HG02970 (cell line): ENCODE data around the gene USP48.
"Not testable (repeated sequence)": the region's sequence is repeated elsewhere in the genome, so short reads cannot be mapped to it uniquely, and the experiment has no call there.

Source experiments
- ATAC-seq: cut with Tn5 transposase; IDR thresholded peaks from one replicate; pipeline ENCODE4 v1.9.1; 2021; ENCODE audit warnings: mild to moderate bottlenecking, moderate library complexity, moderate number of reproducible peaks; ENCODE audit not compliant: unreplicated experiment, low FRiP score

USP48 gene

DNA sequence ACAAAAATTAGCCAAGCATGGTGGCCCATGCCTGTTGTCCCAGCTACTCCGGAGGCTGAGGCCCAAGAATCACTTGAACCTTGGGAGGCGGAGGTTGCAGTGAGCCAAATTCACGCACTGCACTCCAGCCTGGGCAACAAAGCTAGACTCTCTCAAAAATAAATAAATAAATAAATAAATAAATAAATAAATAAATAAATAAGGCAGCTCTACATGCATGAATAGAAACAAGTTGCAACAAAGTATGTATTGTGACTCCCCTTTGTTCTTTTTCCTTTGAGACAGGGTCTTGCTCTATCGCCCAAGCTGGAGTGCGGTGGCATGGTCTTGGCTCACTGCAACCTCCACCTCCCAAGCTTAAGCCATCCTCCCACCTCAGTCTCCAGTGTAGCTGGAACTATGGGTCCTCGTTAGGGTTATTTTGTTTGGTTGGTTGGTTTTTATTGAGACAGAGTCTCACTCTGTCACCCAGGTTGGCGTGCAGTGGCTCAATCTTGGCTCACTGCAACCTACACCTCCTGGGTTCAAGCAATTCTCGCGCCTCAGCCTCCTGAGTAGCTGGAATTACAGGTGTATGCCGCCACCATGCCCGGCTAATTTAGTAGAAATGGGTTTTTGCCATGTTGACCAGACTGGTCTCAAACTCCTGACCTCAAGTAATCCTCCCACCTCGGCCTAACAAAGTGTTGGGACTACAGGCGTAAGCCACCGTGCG is 8.0 kb downstream of the USP48 start:
- no peak for ATAC-seq

DNA sequence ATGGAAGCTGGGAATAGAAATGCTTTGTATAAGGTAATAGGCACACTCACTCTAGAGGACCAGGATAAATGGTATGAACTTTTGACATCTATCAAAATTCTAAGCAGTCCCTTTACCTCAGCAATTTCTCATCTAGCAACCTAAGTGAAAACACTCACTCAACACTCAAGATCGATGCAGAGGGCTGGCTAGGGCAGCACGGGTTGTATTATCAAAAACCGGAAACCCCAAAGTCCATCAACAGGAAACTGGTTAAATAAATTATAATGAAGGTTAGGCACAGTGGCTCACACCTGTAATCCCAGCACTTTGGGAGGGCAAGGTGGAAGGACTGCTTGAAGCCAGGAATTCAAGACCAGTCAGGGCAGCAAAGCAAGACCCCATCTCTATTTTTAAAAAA is 9.4 kb downstream of the USP48 start:
- ATAC-seq: peak; percentile 49

DNA sequence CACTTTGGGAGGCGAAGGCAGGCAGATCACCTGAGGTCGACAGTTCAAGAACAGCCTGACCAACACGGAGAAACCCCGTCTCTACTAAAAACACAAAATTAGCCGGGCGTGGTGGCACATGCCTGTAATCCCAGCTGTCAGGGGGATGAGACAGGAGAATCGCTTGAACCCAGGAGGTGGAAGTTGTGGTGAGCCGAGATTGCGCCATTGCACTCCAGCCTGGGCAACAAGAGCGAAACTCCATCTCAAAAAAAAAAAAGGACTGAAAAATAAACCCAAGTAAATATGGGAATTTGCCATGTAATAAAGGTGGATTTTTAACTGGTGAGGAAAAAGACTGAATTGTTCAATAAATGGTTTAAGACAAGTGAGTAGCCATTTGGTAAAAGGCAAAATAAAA is 11.3 kb downstream of the USP48 start:
- not testable (repeated sequence) for ATAC-seq

DNA sequence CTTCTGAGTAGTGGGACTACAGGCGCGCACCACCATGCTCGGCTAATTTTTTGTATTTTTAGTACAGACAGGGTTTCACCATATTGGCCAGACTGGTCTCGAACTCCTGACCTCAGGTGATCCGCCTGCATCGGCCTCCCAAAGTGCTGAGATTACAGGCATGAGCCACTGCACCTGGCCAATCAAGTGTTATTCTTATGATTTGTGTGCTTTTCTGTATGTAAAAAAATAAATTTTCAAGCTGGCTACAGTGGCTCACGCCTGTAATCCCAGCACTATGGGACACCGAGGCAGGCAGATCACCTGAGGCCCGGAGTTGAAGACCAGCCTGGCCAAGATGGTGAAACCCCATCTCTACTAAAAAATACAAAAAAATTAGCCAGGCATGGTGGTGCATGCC is 12.3 kb downstream of the USP48 start:
- ATAC-seq: not testable (repeated sequence)

DNA sequence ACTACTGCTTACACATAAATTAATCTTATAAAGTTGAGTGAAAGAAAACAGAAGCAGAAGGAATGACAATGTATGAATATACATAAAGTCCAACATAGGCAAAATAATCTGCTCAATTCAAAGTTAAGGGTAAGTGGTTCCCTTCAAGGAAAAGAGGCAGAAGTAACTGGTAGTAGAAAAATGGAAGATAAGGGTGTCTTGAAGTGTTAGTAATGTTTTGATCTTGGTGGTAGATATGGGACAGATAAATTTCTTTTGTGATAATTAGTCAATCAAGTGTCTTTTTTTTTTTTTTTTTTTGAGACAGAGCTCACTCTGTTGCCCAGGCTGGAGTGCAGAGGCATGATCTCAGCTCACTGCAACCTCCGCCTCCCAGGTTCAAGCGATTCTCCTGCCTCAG is 12.7 kb downstream of the USP48 start:
- no peak for ATAC-seq

DNA sequence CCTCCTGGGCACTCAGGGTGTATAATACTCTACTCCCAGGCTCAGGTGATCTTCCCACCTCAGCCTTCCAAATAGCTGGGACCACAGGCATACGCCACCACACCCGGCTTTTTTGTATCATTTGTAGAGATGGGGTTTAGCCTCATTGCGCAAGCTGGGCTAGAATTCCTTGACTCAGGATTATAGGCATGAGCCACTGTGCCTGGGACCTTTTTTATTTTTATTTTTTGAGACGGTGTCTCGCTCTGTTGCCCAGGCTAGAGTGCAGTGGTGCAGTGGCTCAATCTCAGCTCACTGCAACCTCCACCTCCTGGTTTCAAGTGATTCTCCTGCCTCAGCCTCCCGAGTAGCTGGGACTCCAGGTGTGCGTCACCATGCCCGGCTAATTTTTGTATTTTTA is 15.8 kb downstream of the USP48 start:
- ATAC-seq: not testable (repeated sequence)

DNA sequence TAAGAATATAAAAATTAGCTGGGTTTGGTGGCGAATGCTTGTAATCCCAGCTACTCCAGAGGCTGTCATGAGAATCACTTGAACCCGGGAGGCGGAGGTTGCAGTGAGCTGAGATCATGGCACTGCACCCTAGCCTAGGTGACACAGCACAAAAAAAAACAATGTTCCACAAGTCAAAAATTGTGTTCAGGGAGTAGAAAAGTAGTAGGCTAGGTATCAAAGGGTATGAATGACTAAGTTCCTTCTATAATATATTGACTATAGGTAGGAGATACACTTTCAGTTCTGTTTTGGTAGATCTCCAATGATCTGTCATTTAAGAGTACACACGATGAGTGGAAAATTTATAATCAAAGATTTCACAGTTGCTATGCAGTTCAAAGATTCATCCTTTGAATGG is 16.7 kb downstream of the USP48 start:
- no peak for ATAC-seq

DNA sequence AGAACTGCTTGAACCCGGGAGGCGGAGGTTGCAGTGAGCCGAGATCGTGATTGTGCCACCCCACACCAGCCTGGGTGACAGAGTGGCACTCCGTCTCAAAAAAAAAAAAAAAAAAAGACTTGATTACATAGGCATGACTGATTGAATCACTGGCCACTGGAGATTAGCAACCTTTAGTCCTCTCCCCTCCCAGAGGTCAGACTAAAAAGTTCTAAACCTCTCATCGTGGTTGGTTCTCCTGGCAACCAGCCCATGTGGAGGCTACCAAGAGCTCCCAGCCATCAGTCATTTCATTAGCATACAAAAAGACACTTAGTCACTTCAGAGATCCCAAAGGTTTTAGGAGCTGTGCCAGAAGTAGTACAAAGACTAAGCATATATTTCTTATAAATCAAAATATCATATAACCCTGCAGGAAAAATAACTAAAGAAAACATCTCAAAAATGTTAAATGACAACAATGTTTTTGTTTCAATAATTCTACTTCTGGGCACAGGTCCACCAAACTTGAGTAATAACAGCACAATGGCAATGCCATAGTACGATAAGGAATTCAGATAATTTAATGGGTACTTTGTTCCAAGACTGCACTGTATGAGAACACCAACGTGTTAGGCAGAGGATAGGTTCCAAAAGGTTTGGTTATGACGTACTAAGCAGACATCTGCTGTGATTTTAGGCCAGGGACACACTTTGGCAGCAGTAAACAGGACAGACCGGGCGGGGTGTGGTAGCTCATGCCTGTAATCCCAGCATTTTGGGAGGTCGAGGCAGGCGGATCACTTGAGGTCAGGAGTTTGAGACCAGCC is 18.1 kb downstream of the USP48 start:
- ATAC-seq: no peak

DNA sequence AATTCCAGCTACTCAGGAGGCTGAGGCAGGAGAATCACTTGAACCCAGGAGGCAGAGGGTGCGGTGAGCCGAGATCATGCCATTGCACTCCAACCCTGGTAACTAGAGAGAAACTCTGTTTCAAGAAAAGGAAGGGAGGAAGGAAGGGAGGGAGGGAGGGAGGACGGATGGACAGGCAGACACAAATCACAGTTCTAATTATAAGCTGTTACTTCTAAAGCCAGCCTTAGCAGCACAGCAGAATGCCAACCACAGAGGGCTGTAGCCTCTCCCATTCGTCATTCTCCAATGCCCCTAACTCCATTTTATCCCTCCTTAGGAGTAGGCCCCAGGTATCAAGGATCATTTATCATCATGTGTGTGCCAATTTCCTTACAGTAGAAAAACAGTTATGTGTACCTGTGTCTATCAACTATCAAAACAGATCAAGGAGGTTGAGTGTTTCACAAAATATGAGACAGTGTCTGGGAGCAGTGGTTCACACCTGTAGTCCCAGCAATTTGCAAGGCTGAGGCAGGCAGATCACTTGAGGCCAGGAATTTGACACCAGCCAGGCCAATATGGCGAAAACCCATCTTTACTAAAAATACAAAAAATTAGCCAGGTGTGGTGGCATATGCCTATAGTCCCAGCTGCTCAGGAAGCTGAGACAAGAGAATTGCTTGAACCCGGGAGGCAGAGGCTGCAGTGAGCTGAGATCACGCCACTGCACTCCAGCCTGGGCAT is 19.1 kb downstream of the USP48 start:
- ATAC-seq: no peak

DNA sequence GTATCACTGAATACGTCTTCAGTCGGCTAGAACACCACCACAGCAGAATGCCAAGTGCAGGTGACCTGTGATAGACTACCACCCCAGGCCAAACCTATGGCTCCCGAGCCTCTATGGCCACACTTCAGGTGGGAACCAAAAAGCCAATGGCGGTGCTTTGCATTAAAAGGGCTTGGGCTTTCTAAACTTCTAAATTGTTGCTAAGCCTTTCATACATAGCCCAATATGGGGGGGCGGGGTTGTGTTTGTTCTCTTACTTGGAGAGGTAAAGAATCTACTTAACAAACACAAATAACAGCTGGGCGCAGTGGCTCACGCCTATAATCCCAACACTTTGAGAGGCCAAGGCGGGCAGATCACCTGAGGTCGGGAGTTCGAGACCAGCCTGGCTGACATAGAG is 19.7 kb downstream of the USP48 start:
- ATAC-seq: no peak

DNA sequence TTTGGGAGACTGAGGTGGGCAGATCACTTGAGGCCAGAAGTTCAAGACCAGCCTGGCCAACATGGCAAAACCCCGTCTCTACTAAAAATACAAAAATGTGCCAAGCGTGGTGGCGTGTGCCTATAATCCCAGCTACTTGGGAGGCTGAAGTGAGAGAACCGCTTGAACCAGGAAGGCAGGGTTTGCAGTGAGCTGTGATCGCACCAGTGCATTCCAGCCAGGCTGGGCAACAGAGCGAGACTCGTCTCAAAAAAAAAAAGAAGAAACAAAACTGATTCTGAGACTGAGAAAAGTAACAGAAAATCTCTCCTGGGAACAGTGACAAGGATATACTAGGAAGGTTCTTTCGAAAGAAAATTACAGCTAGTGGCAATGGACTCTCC is 20.9 kb downstream of the USP48 start:
- ATAC-seq: no peak

DNA sequence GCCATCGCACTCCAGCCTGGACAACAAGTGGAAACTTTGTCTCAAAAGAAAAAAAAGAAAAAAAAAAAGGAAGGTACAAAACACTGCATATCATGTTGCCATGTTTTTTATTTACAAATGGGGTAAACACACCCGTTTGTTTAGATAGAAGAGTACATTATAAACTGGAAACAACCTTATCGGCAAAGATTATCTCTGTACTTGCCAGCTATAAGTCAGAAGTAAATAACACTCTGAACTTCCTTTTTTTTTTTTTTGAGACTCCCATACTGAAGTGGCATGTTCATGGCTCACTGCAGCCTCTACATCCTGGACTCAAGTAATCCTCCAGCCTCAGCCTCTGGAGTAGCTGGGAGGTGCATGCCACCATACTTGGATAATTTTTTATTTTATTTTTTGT is 21.9 kb downstream of the USP48 start:
- no peak for ATAC-seq

DNA sequence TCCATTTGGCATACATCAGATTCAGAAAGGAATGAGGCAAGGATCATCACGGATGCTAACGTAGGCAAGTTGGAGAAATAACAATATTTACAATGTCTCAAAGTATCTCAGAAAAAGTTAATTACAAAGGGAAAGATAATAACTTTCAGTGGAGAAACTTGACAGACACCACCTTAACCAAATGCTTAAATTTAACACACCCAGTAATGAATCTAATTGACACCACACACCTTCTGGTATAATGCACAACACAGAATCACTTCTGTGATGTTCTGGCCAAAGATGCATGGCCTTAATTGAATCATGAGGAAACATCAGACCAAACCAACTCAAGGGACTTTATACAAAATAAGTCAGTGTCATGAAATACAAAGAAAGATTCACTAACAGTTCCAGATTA is 23.1 kb downstream of the USP48 start:
- ATAC-seq: no peak

DNA sequence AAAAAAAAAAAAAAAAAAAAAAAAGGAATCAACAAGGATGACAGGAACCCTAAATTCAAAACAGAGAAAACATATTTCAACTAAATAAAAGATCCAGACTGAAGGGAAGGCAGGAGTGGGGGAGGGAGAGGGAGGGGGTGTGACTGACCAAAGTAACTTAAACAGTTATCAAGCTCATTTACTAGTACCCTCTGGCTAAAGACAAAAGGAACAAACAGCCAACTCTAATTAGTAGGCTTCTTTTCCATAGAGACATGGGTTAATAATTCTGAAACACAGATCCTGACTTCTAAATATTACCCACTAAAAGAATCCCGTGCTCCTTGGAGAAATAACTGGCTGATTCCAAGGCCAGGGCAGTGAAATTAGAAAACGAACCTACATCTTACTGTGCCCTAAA is 23.8 kb downstream of the USP48 start:
- no peak for ATAC-seq

DNA sequence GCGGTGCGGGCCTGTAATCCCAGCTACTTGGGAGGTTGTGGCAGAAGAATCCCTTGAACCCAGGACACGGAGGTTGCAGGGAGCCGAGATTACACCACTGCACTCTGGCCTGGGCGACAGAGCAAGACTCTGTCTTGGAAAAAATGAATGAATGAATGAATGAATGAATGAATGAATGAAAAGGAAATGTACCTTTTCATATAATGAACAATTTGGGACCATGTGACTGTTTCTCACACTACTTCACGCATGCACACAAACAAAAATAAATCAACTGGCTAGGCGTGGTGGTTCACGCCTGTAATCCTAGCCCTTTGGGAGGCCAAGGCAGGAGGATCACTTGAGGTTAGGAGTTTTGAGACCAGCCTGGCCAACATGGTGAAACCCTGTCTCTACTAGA is 24.3 kb downstream of the USP48 start:
- ATAC-seq: no peak

DNA sequence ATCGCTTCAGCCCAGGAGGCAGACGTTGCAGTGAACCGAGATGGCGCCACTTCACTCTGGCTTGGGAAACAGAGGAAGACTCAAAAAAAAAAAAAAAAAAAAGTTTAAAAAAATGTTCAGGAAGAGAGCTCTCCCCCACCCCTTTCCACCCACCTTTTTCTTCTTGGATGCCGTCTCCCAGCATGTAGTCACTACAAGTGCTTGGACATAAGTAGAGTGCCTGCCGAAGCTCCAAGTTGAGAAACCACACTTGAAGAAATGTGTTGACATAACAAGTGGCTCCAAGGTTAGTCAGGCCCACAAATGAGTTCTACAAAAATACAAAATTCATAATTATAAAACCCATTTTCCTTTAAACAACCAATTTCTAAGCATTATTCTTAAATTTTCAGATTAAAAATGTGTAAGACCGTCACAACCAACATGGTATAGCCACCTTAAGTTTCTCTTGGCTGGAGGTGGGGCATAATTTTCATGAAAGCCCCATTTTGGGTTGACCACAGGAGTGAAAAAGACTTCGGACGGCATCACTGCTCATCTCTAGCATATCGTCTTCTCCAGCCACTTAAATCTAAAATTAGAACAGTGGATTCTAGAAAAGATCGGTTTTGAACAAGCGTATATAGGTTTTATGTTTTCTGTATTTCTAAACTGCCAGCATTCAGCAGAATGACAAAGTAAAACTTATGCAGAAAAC is 26.4 kb downstream of the USP48 start:
- no peak for ATAC-seq

DNA sequence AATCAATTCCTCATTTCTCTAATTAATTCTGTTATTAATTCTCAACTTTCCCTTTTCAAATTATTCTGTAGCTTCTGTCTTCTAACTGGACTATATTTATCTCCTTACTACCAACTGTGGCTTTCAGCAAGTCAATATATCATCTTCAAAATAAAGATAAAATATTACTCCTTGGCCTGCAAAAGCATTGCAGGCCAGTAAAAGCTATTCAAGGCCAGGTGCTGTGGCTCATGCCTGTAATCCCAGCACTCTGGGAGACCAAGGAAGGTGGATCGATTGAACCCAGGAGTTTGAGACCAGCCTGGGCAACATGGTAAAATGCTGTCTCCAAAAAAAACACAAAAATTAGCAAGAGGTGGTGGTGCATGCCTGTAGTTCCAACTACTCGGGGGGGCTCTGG is 27.9 kb downstream of the USP48 start:
- ATAC-seq: no peak

DNA sequence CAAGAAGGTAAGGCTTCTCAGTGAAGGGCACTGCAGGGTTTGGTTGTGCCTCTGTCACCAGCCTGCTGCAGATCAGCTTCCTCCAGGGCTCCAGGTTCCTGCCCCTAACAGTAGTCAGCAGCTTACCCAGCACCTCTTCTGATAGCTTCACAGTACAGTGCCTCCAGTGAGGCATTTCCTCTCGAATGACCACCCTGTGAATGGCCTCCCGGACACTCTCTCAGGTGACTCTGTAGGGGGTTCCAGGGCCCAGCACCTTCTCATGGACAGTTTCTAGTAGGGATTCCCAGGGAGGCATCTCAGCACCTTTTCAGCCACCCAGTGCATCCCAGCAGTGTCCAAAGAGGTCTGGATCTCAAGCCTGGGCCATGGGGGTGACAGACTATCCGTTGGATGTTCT is 28.4 kb downstream of the USP48 start:
- no peak for ATAC-seq

DNA sequence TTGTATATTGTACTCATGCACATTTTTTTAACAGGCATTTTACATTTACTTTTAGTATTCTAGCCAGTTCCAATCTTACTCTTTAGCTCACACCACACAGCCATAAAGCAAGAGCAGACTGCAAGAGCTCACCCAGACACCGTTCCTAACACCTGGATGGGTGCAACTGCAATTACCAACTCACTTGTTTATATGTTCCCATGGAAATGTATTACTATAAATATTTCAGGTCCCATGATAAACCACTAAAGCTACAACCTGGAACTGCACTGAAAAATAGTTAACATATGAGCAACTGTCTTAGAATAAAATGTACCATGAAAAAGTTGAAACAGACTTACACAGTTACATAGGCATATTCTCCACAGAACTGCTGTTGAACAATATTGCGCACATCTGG is 30.8 kb downstream of the USP48 start:
- ATAC-seq: no peak

DNA sequence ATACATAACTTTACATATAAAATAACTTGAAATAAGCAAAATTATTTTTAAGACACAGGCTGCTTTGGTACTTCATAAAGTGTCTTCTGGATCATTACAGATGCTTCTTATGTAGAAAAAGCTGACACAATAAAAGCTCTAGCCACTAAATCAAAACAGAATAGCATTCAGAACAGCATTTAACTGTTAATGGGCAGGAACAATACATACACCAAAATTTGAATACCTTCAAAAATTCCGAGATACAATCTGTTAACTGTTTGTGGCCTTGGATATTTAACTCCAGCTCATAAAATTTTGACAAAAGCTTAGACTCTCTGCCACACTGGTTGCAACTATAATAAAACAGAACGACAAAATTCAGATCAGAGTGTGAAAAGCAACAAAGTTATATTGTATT is 31.7 kb downstream of the USP48 start:
- no peak for ATAC-seq

DNA sequence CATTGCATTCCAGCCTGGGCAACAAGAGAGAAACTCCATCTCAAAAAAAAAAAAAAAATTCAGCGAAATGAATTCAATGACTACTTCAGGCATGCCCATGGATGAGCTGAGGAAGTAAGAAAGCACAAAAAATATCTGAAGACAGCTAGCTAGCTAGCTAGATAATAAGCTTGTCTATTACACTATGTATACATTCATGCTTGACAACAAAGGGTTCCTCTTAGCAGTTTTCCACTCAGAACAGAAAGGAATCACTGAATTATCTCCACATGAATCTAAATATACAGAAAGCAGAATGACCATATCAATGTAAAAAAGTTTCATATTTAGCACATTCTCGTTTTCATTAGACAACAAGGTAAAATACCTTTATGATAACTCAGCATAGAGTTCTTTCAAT is 32.1 kb downstream of the USP48 start:
- no peak for ATAC-seq
